Gastrocnemius medialis (tissue), 4 donors: Measurements from ENCODE around the gene DDX31.

Experiments
- POLR2A ChIP-seq, 2 donors: fragments of 450-650 bp; IDR thresholded peaks; one replicate each; pipeline ENCODE4 v1.6.1; 2017; ENCODE audit warnings: antibody characterized with exemption in 2 of 2, mild to moderate bottlenecking in 2 of 2, moderate library complexity in 2 of 2
- TF ChIP-seq, protein P1 (sequence below), 5 experiments: fragments of 450-650 bp in 3 of 5; fragments of 200-600 bp in 2 of 5; sonication (generic) in 2 of 5; IDR thresholded peaks in 4 of 5; conservative IDR thresholded peaks in 1 of 5; 1 replicate in 4 of 5; 2 replicates in 1 of 5; pipeline ENCODE4 v1.5.1; 2016 to 2019; ENCODE audit warnings: antibody characterized with exemption in 5 of 5, mild to moderate bottlenecking in 3 of 5, moderate library complexity in 3 of 5

DNA sequence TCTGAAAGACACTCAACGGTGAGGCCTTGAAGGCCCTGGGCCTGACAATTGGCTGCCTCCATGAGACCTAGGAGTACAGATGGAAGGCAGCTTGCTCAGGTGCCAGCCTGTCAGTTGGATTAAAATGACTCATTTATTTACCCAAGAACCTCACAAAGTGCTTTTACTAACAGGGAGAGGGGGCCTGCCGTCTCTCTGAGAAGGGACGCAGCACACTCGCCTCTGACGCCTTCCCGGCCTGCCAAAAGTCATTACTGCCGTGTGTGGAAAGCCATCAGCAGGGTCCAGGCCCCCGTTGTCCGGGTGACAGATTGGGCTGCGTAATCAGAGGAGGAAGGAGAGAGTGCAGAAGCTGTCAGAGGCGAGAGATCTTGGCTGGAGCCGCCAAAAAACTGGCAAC lies 32.4 kb downstream of the DDX31 start:
- TF ChIP-seq, protein P1, sequence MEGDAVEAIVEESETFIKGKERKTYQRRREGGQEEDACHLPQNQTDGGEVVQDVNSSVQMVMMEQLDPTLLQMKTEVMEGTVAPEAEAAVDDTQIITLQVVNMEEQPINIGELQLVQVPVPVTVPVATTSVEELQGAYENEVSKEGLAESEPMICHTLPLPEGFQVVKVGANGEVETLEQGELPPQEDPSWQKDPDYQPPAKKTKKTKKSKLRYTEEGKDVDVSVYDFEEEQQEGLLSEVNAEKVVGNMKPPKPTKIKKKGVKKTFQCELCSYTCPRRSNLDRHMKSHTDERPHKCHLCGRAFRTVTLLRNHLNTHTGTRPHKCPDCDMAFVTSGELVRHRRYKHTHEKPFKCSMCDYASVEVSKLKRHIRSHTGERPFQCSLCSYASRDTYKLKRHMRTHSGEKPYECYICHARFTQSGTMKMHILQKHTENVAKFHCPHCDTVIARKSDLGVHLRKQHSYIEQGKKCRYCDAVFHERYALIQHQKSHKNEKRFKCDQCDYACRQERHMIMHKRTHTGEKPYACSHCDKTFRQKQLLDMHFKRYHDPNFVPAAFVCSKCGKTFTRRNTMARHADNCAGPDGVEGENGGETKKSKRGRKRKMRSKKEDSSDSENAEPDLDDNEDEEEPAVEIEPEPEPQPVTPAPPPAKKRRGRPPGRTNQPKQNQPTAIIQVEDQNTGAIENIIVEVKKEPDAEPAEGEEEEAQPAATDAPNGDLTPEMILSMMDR (IDR thresholded peaks at IDR 0.05 in 4 of 5, conservative IDR thresholded peaks at IDR 0.05 in 1 of 5) = no peak
- TF ChIP-seq POLR2A (IDR thresholded peaks at IDR 0.05) = no peak
